Measurements from ENCODE around the gene GORAB. TPM values are rescaled to one million over a fixed set of nuclear protein-coding genes. Genes with fewer than 3 reads are reported as not detected.
A peak's percentile ranks its signal among the peaks of the same experiment; 100 is the strongest.

Gene GORAB
- polyA plus RNA-seq, 1 of the 3 experiments (the other 2 are of a cell fraction): 10.5 TPM

DNA sequence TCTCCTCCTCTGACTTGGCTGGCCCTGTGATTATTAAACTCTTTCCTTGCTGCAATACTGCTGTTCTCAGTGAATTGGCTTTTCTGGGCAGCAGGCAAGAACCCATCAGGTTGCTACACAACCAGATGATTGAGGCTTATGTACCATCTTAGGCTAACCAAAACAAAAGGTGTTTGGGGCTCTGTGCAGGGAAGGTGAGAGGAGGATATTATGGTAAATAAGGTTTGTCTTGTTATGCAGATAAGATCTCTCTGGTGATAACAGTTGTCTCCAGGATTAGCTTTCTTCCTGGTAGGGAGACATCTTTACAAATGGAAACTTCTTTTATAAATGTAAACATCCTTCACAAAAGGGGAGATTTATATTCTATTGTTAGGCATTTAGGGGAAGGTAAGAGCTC is 44.5 kb upstream of the GORAB start:
- Histone ChIP-seq H3F3A (replicated peaks; ENCODE audit: insufficient read depth) (no peaks in the 10 kb centered on the region), H3K36me3 (replicated peaks in 1 of 2; ENCODE audit: control insufficient read depth in 1 of 2, insufficient read depth in 2 of 2, low read length in 1 of 2) (no peaks in the 10 kb centered on the region), H4K20me1 (ENCODE audit: insufficient read depth) (no peaks in the 10 kb centered on the region), H2AFZ (ENCODE audit: low read depth) (no peak overlapping the region), H3K9ac (no peak overlapping the region), H3K4me3 (ENCODE audit: low read depth in 2 of 2, low read length in 1 of 2) (no peak overlapping the region), H3K9me3 (no peaks in the 10 kb centered on the region), H3K9me2 (no peaks in the 10 kb centered on the region), H3K4me1 (ENCODE audit: control insufficient read depth in 1 of 2, insufficient read depth in 2 of 2, low read depth in 1 of 2, low read length in 1 of 2) (no peaks in the 10 kb centered on the region; a peak in 1 of 4 replicates), H3K4me2 (no peak overlapping the region), H3K27ac (ENCODE audit: low read depth in 2 of 2, low read length in 1 of 2) (no peak overlapping the region), H3K79me2 (ENCODE audit: insufficient read depth) (no peaks in the 10 kb centered on the region), H3K27me3 (ENCODE audit: insufficient read depth) (no peaks in the 10 kb centered on the region)
- POLR2A ChIA-PET: no interaction called here
- CTCF ChIA-PET: no interaction called here
- DNase-seq: no peak
- TF ChIP-seq, protein P1, sequence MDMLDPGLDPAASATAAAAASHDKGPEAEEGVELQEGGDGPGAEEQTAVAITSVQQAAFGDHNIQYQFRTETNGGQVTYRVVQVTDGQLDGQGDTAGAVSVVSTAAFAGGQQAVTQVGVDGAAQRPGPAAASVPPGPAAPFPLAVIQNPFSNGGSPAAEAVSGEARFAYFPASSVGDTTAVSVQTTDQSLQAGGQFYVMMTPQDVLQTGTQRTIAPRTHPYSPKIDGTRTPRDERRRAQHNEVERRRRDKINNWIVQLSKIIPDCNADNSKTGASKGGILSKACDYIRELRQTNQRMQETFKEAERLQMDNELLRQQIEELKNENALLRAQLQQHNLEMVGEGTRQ (IDR thresholded peaks at IDR 0.05; ENCODE audit: borderline replicate concordance, low read depth, low read length): no peak
- TF ChIP-seq MXI1 (IDR thresholded peaks at IDR 0.05; ENCODE audit: low read depth, low read length): no peak
- TF ChIP-seq TAF1 (IDR thresholded peaks at IDR 0.05; ENCODE audit: borderline replicate concordance, low read depth, low read length): no peak
- TF ChIP-seq SMC3 (IDR thresholded peaks at IDR 0.05; ENCODE audit: low read depth, low read length): no peak
- TF ChIP-seq TCF12 (IDR thresholded peaks at IDR 0.05): no peak
- no peak for TF ChIP-seq EP300 (IDR thresholded peaks at IDR 0.05; ENCODE audit: borderline replicate concordance in 1 of 2, low read depth in 1 of 2, low read length in 1 of 2)
- no peak for TF ChIP-seq RCOR1 (IDR thresholded peaks at IDR 0.05; ENCODE audit: low read length)
- TF ChIP-seq, protein P2, sequence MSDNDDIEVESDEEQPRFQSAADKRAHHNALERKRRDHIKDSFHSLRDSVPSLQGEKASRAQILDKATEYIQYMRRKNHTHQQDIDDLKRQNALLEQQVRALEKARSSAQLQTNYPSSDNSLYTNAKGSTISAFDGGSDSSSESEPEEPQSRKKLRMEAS (IDR thresholded peaks at IDR 0.05; ENCODE audit: low read depth): no peak
- TF ChIP-seq, protein P3, sequence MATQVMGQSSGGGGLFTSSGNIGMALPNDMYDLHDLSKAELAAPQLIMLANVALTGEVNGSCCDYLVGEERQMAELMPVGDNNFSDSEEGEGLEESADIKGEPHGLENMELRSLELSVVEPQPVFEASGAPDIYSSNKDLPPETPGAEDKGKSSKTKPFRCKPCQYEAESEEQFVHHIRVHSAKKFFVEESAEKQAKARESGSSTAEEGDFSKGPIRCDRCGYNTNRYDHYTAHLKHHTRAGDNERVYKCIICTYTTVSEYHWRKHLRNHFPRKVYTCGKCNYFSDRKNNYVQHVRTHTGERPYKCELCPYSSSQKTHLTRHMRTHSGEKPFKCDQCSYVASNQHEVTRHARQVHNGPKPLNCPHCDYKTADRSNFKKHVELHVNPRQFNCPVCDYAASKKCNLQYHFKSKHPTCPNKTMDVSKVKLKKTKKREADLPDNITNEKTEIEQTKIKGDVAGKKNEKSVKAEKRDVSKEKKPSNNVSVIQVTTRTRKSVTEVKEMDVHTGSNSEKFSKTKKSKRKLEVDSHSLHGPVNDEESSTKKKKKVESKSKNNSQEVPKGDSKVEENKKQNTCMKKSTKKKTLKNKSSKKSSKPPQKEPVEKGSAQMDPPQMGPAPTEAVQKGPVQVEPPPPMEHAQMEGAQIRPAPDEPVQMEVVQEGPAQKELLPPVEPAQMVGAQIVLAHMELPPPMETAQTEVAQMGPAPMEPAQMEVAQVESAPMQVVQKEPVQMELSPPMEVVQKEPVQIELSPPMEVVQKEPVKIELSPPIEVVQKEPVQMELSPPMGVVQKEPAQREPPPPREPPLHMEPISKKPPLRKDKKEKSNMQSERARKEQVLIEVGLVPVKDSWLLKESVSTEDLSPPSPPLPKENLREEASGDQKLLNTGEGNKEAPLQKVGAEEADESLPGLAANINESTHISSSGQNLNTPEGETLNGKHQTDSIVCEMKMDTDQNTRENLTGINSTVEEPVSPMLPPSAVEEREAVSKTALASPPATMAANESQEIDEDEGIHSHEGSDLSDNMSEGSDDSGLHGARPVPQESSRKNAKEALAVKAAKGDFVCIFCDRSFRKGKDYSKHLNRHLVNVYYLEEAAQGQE (IDR thresholded peaks at IDR 0.05; ENCODE audit: low read depth, low read length): no peak
- no peak for TF ChIP-seq CHD2 (IDR thresholded peaks at IDR 0.05; ENCODE audit: low read length, partially characterized antibody)

DNA sequence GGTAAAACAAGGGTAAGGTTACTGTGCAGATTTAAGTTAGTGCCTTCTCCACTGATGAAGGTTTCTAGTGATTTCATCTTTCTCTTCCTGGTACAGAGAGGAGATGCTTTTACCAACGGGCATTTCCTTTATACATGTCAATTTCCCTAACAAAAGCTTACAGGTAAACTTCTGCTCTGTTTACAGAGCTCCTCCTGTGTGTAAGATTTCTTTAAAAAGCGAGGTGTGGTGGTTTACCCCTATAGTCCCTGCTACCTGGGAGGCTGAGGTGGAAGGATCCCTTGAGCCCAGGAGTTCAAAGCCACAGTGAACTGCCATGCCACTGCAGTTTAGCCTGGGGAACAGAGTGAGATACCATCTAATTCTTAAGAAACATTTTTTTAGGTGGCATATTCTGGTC is 40.7 kb upstream of the GORAB start:
- ChIA-PET POLR2A (no interaction called here), CTCF (interaction anchor here (0.6 kb wide), 1 partner anchor 41 kb away, joined by 3 read pairs; the partner anchor contains the start of gene GORAB)
- TF ChIP-seq MXI1 (IDR thresholded peaks at IDR 0.05; ENCODE audit: low read depth, low read length) (no peak), ELF1 (IDR thresholded peaks at IDR 0.05) (no peak)
- Histone ChIP-seq H4K20me1 (ENCODE audit: insufficient read depth) (no peaks in the 10 kb centered on the region), H3K27ac (ENCODE audit: low read depth in 2 of 2, low read length in 1 of 2) (no peak overlapping the region), H3K4me3 (ENCODE audit: low read depth in 2 of 2, low read length in 1 of 2) (no peak overlapping the region), H3F3A (replicated peaks; ENCODE audit: insufficient read depth) (peaks cover 9% of the 10 kb centered on the region), H3K79me2 (ENCODE audit: insufficient read depth) (no peaks in the 10 kb centered on the region), H2AFZ (ENCODE audit: low read depth) (0 out of 2 replicates have a peak overlapping the region, but pooled peaks have one; percentile 6), H3K9ac (no peak overlapping the region), H3K4me1 (ENCODE audit: control insufficient read depth in 1 of 2, insufficient read depth in 2 of 2, low read depth in 1 of 2, low read length in 1 of 2) (peaks cover 0 to 11% of the 10 kb centered on the region in 2 experiments; a peak in 2 of 4 replicates), H3K36me3 (replicated peaks in 1 of 2; ENCODE audit: control insufficient read depth in 1 of 2, insufficient read depth in 2 of 2, low read length in 1 of 2) (no peaks in the 10 kb centered on the region), H3K4me2 (no peak overlapping the region), H3K27me3 (ENCODE audit: insufficient read depth) (no peaks in the 10 kb centered on the region), H3K9me3 (no peaks in the 10 kb centered on the region), H3K9me2 (no peaks in the 10 kb centered on the region)
- 24% methylated on average over 2 of the region's 2 CpGs for WGBS (ENCODE audit: low lambda C conversion rate)
- DNase-seq: no peak
